HG02973 (cell line): ENCODE data around the gene CCDC43.

ENCODE experiments used
- ATAC-seq: cut with Tn5 transposase; IDR thresholded peaks from one replicate; pipeline ENCODE4 v1.9.1; 2021; ENCODE audit warnings: moderate library complexity; ENCODE audit not compliant: unreplicated experiment

CCDC43 gene

GRCh38 chr17:44627513-44628242, 61.9 kb downstream of the CCDC43 start:
- ATAC-seq, result no peak
